Measurements from ENCODE around the gene DOCK6.
"Not testable (repeated sequence)": the region's sequence is repeated elsewhere in the genome, so short reads cannot be mapped to it uniquely, and the experiment has no call there.

The DOCK6 gene

DNA sequence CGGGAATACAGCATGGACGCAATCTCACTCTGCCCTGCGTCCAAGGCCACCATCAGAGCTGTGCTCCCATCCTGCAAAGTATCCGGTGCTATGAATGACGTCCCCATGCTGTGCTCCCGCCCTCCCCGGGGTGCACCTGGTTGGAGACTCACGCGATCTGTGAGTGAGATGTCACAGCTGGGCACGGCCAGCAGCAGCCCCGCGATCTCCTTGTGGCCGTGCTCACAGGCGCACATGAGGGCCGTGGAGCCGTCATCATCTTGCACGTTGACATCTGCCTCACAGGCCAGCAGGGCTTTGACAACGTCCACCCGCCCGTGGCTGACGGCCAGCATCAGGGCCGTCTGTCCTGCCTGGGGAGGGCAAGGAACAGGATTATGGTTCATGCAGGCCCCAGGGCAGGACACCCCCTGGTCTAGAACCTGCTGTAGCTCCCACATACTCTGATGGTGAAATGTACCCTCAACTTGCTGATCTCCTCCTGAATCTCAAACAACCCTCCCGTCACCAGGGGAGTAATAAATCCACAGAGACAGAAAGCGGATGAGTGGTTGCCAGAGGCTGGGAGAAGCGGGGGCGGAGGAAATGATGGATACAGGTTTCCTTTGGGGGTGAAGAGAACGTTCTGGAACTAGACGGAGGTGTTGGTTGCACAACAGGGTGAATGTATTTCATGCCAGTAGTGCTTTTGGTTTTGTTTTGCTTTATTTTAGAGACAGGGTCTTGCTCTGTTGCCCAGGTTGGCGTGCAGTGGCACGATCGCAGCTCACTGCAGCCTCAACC is 92.2 kb downstream of the DOCK6 start:
- no peak for DNase-seq

DNA sequence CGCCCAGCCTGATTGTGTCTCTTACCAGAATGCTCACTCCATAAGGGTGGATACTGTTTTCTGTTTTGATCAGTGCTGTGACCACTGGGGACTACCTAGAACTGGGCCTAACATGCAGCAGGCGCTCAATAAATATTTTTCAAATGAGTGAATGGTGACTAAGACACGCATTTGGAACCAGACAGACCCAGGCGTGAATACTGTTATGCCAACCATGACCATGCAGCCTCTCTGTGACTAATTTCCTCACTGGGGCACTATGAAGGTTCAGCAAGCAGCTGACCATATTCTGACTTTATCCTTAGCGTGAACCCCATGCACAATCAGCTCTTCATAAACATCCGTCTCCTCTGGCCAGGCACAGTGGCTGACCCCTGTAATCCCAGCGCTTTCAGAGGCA is 93.8 kb downstream of the DOCK6 start:
- no peak for DNase-seq

DNA sequence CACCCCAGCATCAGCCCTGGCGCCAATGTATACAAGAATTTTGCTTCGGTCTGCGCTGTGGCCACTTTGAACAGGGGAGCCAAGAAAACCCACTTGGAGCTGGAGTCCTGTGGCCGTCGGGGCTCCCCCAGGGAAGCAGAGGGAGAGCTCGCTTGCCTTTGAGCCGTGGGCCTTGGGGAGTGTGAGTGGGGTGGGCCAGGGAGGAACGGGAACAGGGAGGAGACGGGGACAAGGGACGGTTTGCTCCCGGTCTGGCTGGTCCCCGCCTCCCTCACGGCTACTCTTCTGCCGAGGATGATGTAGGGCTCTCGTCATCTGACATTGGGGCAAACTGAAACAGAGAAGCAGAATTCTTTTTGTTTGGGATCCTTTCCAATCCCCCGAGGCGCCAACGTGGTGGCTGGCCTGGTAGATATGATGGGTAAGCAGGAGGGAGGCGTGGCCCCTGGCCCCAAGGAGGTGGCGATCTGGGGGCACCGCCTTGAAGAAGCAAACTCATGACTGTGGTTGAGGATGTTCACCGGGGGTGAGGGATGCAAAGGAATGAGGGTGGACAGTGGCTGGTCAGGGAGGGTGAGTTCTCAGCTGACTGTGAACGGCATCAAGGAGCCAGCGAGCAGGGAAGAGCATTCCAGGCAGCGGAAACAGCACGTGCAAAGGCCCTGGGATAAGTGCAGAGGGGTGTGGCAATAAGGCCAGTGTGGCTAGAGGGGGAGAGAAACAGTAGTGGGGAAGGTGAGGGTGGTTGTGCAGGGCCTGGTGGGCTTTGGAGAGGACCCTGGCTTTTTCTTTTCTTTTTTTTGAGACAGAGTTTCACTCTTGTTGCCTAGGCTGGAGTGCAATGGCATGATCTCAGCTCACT is 95.8 kb downstream of the DOCK6 start:
- no peak for DNase-seq

DNA sequence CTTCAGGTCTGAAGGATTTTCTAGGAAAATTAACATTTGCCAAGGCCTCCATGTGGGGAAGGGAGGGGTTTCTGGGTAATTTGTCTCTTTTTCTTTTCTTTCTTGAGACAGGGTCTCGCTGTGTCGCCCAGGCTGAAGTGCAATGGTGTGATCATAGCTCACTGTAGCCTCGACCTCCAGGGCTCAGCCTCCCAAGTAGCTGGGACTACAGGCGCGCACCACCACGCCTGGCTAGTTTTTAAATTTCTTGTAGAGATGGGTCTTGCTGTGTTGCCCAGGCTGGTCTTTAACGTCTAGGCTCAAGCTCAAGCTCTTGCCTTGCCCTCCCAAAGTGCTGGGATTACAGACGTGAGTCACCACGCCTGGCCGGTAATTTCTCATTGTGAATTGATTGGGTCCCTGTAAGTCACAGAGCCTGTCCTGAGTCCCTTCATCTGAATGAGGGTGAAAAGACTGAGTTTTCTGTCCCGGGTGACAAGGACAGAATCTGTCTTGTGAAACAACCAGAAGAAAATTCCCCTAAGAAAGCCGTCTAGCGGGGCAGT is 96.8 kb downstream of the DOCK6 start:
- no peak for DNase-seq

DNA sequence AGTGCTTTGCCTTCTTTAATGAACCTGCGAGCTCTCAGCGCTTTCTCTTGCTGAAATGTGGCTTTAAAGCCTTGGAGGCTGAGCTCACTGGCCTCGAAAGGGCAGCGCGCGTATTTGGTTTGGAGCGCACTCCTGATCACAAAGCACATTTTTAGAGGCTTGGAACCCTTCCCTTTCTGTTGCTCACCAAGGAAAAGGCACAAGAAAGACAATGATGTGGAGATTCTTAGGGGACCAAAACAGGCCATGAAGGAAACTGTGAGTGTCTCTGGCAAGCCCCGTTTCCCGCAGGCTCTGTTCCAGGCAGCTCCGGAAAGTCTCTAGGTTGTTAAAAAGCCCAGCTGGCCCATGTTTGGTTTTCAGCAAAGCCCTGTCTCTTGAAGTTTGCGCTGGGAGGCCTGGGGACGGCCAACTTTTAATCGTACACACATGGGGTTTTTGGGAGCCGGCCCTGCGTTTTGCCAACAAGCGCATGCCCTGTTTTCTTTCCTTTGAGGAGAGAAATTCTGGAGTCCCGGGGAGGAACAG is 97.4 kb downstream of the DOCK6 start:
- DNase-seq: no peak

DNA sequence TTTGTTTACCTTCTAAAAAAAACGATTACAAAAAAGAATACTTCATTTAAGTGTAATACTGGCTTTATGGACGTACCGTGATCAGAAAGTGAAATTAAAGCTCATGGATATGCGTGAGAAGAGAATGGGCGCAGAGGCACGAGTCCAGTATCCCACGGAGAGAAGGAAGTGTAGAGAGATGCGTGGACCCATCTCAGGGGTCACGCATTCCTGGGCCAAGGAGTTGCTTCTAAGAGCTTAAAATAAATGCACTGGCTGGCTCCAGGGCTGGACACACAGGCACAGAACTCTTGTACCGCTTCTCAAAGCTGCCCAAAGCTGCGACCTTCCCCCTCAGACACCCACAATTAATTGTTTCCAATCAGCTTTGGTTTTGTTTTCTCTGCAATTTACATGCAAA is 98.0 kb downstream of the DOCK6 start:
- no peak for DNase-seq

DNA sequence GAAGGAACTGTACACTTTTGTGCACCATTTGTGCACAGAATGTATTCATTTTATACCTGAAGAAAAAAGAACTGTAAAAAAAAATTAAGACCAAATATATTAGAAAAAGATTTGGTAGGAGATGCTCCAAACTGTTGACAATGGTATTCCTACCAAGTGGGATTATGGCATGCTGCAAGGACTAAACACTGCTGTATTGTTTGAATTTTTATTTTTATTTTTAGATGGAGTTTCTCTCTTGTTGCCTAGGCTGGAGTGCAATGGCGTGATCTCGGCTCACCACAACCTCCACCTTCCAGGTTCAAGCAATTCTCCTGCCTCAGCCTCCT is 101.9 kb downstream of the DOCK6 start:
- not testable (repeated sequence) for DNase-seq

DNA sequence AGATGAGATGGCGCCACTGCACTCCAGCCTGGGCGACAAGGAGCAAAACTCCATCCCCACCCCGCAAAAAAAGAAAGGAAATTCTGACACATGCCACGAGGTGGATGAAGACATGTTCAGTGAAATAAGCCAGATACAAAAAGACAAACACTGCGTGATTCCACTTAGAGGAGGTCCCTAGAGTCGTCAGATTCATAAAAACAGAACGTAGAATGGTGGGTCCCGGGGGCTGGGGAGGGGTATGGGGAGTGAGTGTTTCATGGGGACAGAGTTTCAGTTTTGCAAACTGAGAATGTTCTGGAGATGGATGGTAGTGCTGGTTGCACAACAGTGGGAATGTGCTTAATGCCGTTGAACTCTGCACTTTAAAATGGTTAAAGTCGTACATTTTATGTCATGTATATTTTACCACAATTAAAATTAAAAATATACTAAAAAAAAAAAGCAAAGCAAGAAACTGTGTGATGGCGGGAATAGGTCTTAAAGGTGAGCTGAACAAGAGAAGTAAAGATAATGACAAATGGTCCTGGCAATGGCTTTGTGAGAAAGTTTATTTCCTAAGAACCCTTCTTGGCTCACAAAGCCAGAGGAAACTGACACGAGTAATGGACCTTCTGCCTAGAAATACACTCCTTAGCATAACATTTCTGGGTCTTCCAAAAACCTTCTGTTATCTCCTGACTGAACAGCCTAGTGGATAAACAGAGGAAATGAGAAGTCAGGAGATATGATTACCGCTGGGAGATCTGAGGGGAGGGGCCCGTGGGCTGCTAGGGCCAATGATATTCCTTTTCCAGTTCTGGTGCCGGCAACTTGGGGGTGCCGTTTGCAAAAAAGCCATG is 102.5 kb downstream of the DOCK6 start:
- no peak for DNase-seq

DNA sequence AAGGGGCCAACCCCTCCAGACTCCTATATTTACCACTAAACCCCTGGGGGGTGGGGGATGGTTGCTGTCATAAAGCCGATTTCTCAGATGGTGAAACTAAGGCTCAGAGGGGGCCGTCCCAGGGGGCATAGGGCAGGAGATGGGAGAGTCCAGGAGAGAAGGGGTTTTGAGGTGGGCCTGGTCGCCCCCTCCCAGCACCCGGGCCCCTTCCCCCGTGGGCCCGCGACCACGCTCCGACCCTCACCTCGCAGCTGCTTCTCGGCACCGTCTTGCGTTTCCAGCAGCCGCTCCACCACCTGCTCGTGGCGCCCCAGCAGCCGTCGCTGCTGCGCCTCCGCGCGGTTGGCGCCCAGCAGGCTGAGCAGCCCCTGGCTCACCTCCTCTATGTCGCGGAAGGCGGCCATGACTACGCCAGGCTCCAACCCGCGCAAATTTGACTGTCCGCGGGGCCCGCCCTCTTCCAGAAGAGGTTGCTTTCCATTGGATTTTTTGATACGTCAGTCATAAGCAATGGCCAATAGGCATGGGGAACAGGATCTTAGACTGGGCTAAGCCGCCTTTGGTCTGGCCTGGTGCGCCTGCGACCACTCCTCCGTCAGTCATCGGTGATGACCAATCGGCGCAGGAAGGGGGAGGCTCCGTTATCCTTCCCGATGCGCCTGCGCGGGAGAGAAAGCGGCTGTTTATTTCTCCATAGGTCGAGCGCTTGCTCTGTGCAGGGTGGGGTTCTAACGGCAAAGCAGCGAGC is 106.8 kb downstream of the DOCK6 start, which contains the start of gene SPC24:
SPC24 (minus strand) TSS at position 410 of the 748 bp plus-strand sequence; CDS start at position 404, 6 bp downstream.
- peak; percentile 96 for DNase-seq

DNA sequence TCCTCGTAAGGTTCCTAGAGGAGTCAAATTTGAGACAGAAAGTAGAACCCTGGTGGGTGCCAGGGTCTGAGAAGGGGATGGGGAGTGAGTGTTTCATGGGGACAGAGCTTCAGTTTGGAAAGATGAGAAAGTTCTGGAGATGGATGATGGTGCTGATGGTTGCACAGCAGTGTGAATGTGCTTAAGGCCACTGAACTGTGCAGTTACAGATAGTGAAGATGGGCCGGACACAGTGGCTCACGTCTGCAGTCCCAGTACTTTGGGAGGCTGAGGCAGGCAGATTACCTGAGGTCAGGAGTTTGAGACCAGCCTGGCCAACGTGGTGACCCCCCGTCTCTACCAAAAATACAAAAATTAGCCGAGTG is 107.7 kb downstream of the DOCK6 start:
- no peak for DNase-seq

DNA sequence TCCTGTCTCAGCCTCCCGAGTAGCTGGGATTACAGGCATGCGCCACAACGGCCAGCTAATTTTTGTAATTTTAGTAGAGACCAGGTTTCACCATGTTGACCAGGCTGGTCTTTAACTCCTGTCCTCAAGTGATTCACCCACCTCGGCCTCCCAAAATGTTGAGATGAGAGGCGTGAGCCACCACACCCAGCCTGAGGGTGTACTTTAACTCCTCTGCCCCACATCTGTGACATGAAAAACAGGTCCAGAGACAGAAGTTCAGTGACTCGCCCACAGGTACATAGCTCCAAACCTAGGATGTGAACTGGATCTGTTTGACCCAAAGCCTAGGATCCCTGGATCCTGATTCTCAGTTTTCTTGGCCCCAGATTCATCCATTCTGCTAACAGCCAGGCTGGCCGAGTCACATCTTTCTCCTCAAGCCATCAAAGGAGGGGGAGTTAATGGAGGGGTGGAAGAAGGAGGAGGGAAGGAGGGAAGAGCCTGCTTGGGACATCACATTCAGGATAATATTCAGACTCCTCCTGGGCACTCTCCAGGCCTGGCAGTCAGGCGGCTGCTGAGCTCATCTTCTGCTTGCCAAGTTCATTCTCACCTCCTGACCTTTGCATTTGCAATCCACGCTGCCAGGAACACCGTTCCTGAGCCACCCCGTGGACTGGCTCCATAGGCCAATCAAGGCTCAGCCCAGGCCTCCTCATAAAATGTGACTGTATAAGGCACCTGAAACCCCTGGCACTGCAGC is 109.8 kb downstream of the DOCK6 start:
- DNase-seq: no peak

DNA sequence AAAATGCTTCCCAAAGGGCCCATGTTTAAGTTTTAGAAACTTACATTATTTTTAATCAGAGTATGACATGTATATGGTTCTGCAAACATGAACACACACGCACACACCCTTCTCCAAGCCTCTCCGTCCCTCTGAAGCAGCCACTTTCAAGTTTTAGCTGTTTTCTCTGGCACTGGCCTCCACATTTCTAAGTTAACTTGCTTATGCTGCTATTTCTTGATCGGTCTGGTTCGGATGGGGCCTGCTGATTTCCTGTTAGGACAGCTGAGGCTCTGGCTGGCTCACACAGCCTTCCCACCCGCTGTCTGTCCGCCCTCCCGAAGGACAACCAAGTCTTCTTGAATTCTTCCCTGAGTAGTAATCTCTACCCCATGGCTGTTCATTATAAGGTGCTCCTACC is 111.1 kb downstream of the DOCK6 start:
- no peak for DNase-seq
